K562 (cell line): ENCODE results near the gene KTN1. TPM values are rescaled to one million over a fixed set of nuclear protein-coding genes. Genes with fewer than 3 reads are reported as not detected.

Experiments
- ATAC-seq: fragments of 200-7000 bp; cut with Tn5 transposase; 3 replicates; pipeline ENCODE4 v1.9.1; 2020; ENCODE audit warnings: moderate library complexity
- BruUV-seq: library from RNA; stranded (reverse); fragments of 400-500 nt; replicated peaks from 2 replicates; lab custom pipeline; 2021; lab: Mats Ljungman, UMichigan
- CTCF ChIA-PET: fragments of 300-600 bp; formaldehyde crosslinking; extraction: SDS; loops from one replicate; lab custom pipeline; 2021; ENCODE audit warnings: low intra/inter-chr PET ratio; lab: Yijun Ruan, JAX
- POLR2A ChIA-PET: fragments of 300-600, 350-650 bp; sonication (Branson Sonifier 250); formaldehyde crosslinking; extraction: SDS; loops from one replicate; lab custom pipeline; 2021; ENCODE audit warnings: antibody characterized with exemption, inconsistent platforms; lab: Yijun Ruan, JAX
- DNase-seq, 4 experiments: peaks; one replicate each; pipeline versions ENCODE4 v3.0.0 to v3.0.0-alpha.2; 2011 to 2018; ENCODE audit warnings: low spot score in 3 of 4, mixed read lengths in 3 of 4; ENCODE audit errors: extremely low read depth in 1 of 4
- FAIRE-seq: peaks from 2 replicates; lab custom pipeline; 2011; peaks lifted over from hg19 to GRCh38; lab: Jason Lieb, UNC
- H2AFZ ChIP-seq: 2 replicates; pipeline ENCODE4 v1.6.0; 2011; ENCODE audit warnings: low read depth, low read length, control low read depth, inconsistent platforms
- H3K27ac ChIP-seq: fragments of 200-600 bp; 3 replicates; pipeline ENCODE4 v1.8.0; 2011; ENCODE audit warnings: low read depth, mild to moderate bottlenecking, control low read depth, inconsistent platforms, low read length, moderate library complexity, mixed read lengths; ENCODE audit errors: extremely low read depth
- H3K27me3 ChIP-seq, 2 experiments: fragments of 300-600 bp in 1 of 2; 2 replicates in 1 of 2; 3 replicates in 1 of 2; pipeline versions ENCODE4 v1.6.0 to v1.8.0; 2011; ENCODE audit warnings: inconsistent platforms in 2 of 2, low read length in 2 of 2, mild to moderate bottlenecking in 1 of 2, mixed read lengths in 1 of 2, moderate library complexity in 1 of 2; ENCODE audit not compliant: control insufficient read depth in 2 of 2, insufficient read depth in 2 of 2
- H3K36me3 ChIP-seq: fragments of 300-600 bp; 3 replicates; pipeline ENCODE4 v1.8.0; 2011; ENCODE audit warnings: mild to moderate bottlenecking, low read length, inconsistent platforms; ENCODE audit not compliant: control insufficient read depth, insufficient read depth
- H3K4me1 ChIP-seq, 2 experiments: fragments of 200-600 bp in 1 of 2; replicated peaks in 1 of 2; 2 replicates in 1 of 2; 3 replicates in 1 of 2; pipeline versions ENCODE4 v1.5.1 to v1.8.0; 2011; ENCODE audit warnings: inconsistent platforms in 2 of 2, low read length in 2 of 2, mild to moderate bottlenecking in 1 of 2, mixed read lengths in 1 of 2, moderate library complexity in 1 of 2; ENCODE audit not compliant: control insufficient read depth in 2 of 2, insufficient read depth in 2 of 2
- H3K4me2 ChIP-seq: 2 replicates; pipeline ENCODE4 v1.6.1; 2011; ENCODE audit warnings: low read length, control low read depth, inconsistent platforms, mixed read lengths; ENCODE audit not compliant: insufficient read depth
- H3K4me3 ChIP-seq: fragments of 200-600 bp; sonication (generic), shearing (Covaris generic); 2 replicates; pipeline ENCODE4 v1.5.1; 2016; ENCODE audit warnings: control low read depth, inconsistent platforms
- H3K79me2 ChIP-seq: fragments of 200-600 bp; 3 replicates; pipeline ENCODE4 v1.8.0; 2011; ENCODE audit warnings: low read length, inconsistent platforms; ENCODE audit not compliant: control insufficient read depth, insufficient read depth
- H3K9ac ChIP-seq, 2 experiments: 2 replicates each; pipeline versions ENCODE4 v1.6.0 to v1.6.1; 2011; ENCODE audit warnings: low read depth in 2 of 2, low read length in 2 of 2, control low read depth in 1 of 2, inconsistent platforms in 1 of 2, mild to moderate bottlenecking in 1 of 2, mixed read lengths in 1 of 2; ENCODE audit not compliant: insufficient read depth in 1 of 2
- H3K9me1 ChIP-seq: one replicate; pipeline ENCODE4 v1.6.0; 2011; ENCODE audit warnings: inconsistent platforms, mild to moderate bottlenecking, low read length, moderate library complexity; ENCODE audit not compliant: control insufficient read depth, insufficient read depth
- H3K9me3 ChIP-seq: replicated peaks from 2 replicates; pipeline ENCODE4 v1.5.1; 2011; ENCODE audit warnings: low read depth, low read length, inconsistent platforms; ENCODE audit not compliant: control insufficient read depth, insufficient read depth
- H4K20me1 ChIP-seq: replicated peaks from 2 replicates; pipeline ENCODE4 v1.6.1; 2011; ENCODE audit warnings: low read length, inconsistent platforms, mixed read lengths; ENCODE audit not compliant: control insufficient read depth, insufficient read depth
- BDP1 ChIP-seq: IDR thresholded peaks from 3 replicates; pipeline ENCODE4 v1.6.1; 2011; ENCODE audit not compliant: insufficient read length, insufficient read depth
- BRF1 ChIP-seq: IDR thresholded peaks from 3 replicates; pipeline ENCODE4 v1.6.1; 2011; ENCODE audit warnings: borderline replicate concordance, mild to moderate bottlenecking; ENCODE audit not compliant: insufficient read length; ENCODE audit errors: extremely low read depth
- CBFA2T2 ChIP-seq: fragments of 450-650 bp; conservative IDR thresholded peaks from 2 replicates; pipeline ENCODE4 v1.6.1; 2017; ENCODE audit warnings: mild to moderate bottlenecking
- CLOCK ChIP-seq: fragments of 250-450 bp; sonication (Bioruptor Pico); IDR thresholded peaks from 2 replicates; pipeline ENCODE4 v1.4.0; 2020; ENCODE audit warnings: mild to moderate bottlenecking, moderate library complexity, borderline replicate concordance
- HMGN3 ChIP-seq: IDR thresholded peaks from 2 replicates; pipeline ENCODE4 v1.6.1; 2011; ENCODE audit warnings: borderline replicate concordance, low read depth, mild to moderate bottlenecking, mixed read lengths, low read length; ENCODE audit not compliant: insufficient read length; ENCODE audit errors: extremely low read depth
- KDM2B ChIP-seq: fragments of 250-450 bp; sonication (Bioruptor Pico); IDR thresholded peaks from 2 replicates; pipeline ENCODE4 v1.8.0; 2021; ENCODE audit warnings: mild to moderate bottlenecking, moderate library complexity
- PCBP1 ChIP-seq: fragments of 200-400 bp; formaldehyde crosslinking; IDR thresholded peaks from 2 replicates; pipeline ENCODE4 v1.6.1; 2018; ENCODE audit warnings: mild to moderate bottlenecking, low read depth, low read length; ENCODE audit not compliant: poor library complexity, severe bottlenecking
- PHF8 ChIP-seq: fragments of 200-600 bp; sonication (generic); IDR thresholded peaks from 2 replicates; pipeline ENCODE4 v1.6.1; 2012; ENCODE audit warnings: mixed run types, mild to moderate bottlenecking, inconsistent platforms, low read length, moderate library complexity, borderline replicate concordance
- ZC3H4 ChIP-seq: sonication (generic); formaldehyde crosslinking; IDR thresholded peaks from 2 replicates; pipeline ENCODE4 v1.9.0; 2021; ENCODE audit warnings: missing genetic modification reagents, borderline replicate concordance
- ZKSCAN8 ChIP-seq: fragments of 200-800 bp; sonication (Bioruptor generic); IDR thresholded peaks from 2 replicates; pipeline ENCODE4 v1.6.1; 2016; ENCODE audit warnings: missing genetic modification characterization, missing compliant biosample characterization
- ZNF184 ChIP-seq: sonication (generic); formaldehyde crosslinking; IDR thresholded peaks from 2 replicates; pipeline ENCODE4 v1.5.0; 2020; ENCODE audit warnings: missing genetic modification reagents
- ZNF197 ChIP-seq: fragments of 200-800 bp; sonication (Bioruptor generic); IDR thresholded peaks from 2 replicates; pipeline ENCODE4 v1.6.1; 2016; ENCODE audit warnings: low read depth, missing genetic modification characterization, missing compliant biosample characterization
- in situ Hi-C: fragments of 300-500 bp; cut with MboI; formaldehyde crosslinking; loops from 4 replicates; pipeline ENCODE4 v1.15.0; 2018; ENCODE audit warnings: inconsistent platforms, mixed read lengths
- intact Hi-C: fragments of 100-400 bp; cut with micrococcal nuclease; formaldehyde crosslinking; loops from 2 replicates; pipeline ENCODE4 v1.14.2; 2022
- polyA plus RNA-seq, 8 experiments: library from polyadenylated mRNA; depleted of rRNA in 4 of 8; stranded (reverse) in 5 of 8; unstranded in 3 of 8; fragments of >200 nt; fragmentation: Nextera tagmentation in 2 of 8; fragmentation: Illumina TruSeq in 1 of 8; extraction: Ambion mirVana in 2 of 8; extraction: Trizol in 1 of 8; gene quantifications; 2 replicates each; pipeline versions ENCODE4 v1.2.1 to v1.2.3, GENCODE V29; 2011 to 2014; ENCODE audit warnings: inconsistent platforms in 1 of 8, missing spikeins in 1 of 8
- total RNA-seq, 7 experiments: library from RNA; depleted of rRNA in 6 of 7; stranded (reverse); fragments of >200 nt in 6 of 7; fragmentation: Illumina TruSeq in 2 of 7; extraction: Trizol in 2 of 7; gene quantifications; 2 replicates each; pipeline versions ENCODE4 v1.2.1 to v1.2.3, GENCODE V29; 2011 to 2021; ENCODE audit warnings: low replicate concordance in 1 of 7

The KTN1 gene
- total and polyA plus RNA-seq, 9 of the 15 experiments (the other 6 are each of a cell fraction or from before 2014, with no cell fraction given), result 34.8 to 120 (median 63.6) TPM

GRCh38 chr14:55628426-55628825 is 48.4 kb downstream of the KTN1 start:
- intact Hi-C loops, result no loop called here
- ChIA-PET POLR2A (no interaction called here), CTCF (no interaction called here)
- H3K4me1 ChIP-seq, result no peaks in the 10 kb centered on the region
- H3K9ac ChIP-seq, result no peak overlapping the region
- H3K9me1 ChIP-seq, result no peaks in the 10 kb centered on the region
- H2AFZ ChIP-seq, result no peak overlapping the region
- H3K27ac ChIP-seq, result no peak overlapping the region
- no peaks in the 10 kb centered on the region for H4K20me1 ChIP-seq
- no peak overlapping the region for H3K4me3 ChIP-seq
- H3K9me3 ChIP-seq, result no peaks in the 10 kb centered on the region
- no TSS peak for BruUV-seq
- peaks cover 36% of the 10 kb centered on the region; the same call in 2 of the 3 replicates for H3K36me3 ChIP-seq
- ATAC-seq (no peak), FAIRE-seq (no peak), DNase-seq (no peak)
- no peaks in the 10 kb centered on the region for H3K79me2 ChIP-seq
- TF ChIP-seq ZC3H4 (CRISPR knock-in tag) (no peak), BRF1 (no peak), CLOCK (CRISPR knock-in tag) (no peak), KDM2B (CRISPR knock-in tag) (no peak), ZKSCAN8 (CRISPR knock-in tag) (no peak), PCBP1 (no peak), CBFA2T2 (no peak), ZNF184 (no peak), ZNF197 (CRISPR knock-in tag) (no peak), HMGN3 (no peak), BDP1 (no peak), PHF8 (no peak)
- H3K4me2 ChIP-seq, result no peak overlapping the region
- no peaks in the 10 kb centered on the region for H3K27me3 ChIP-seq
- in situ Hi-C loops, result no loop called here
